22Rv1 (cell line): ENCODE data around the gene DNM3.
"Not testable (repeated sequence)": the region's sequence is repeated elsewhere in the genome, so short reads cannot be mapped to it uniquely, and the experiment has no call there.

Source experiments
- H3K27ac ChIP-seq: fragments of 450-650 bp; 2 replicates; pipeline ENCODE4 v1.5.1; 2017
- CTCF ChIP-seq: fragments of 450-650 bp; IDR thresholded peaks from 2 replicates; pipeline ENCODE4 v1.5.1; 2017; ENCODE audit warnings: mild to moderate bottlenecking
- ZFX ChIP-seq: fragments of 450-650 bp; IDR thresholded peaks from 2 replicates; pipeline ENCODE4 v1.6.1; 2017; ENCODE audit warnings: antibody characterized with exemption, borderline replicate concordance

The DNM3 gene

GRCh38 chr1:172293429-172293828 lies 452.1 kb downstream of the DNM3 start:
- no peak overlapping the region for H3K27ac ChIP-seq
- no peak for TF ChIP-seq CTCF
- no peak for TF ChIP-seq ZFX

- H3K27ac ChIP-seq: no peak overlapping the region
- no peak for TF ChIP-seq ZFX
- no peak for TF ChIP-seq CTCF
These were observed 456.8 kb downstream of the DNM3 start for GRCh38 chr1:172298141-172298540.

- TF ChIP-seq ZFX (no peak), CTCF (no peak)
- H3K27ac ChIP-seq: no peak overlapping the region
These were observed 457.6 kb downstream of the DNM3 start for GRCh38 chr1:172298911-172299310.

GRCh38 chr1:172299515-172299914 lies 458.2 kb downstream of the DNM3 start:
- H3K27ac ChIP-seq: no peak overlapping the region
- TF ChIP-seq CTCF: no peak
- no peak for TF ChIP-seq ZFX

- not testable (repeated sequence) for H3K27ac ChIP-seq
These were observed 466.2 kb downstream of the DNM3 start for GRCh38 chr1:172307508-172307907.

- no peak for TF ChIP-seq ZFX
- no peak for TF ChIP-seq CTCF
- no peak overlapping the region for H3K27ac ChIP-seq
These were observed 466.8 kb downstream of the DNM3 start for GRCh38 chr1:172308142-172308541.

GRCh38 chr1:172308577-172308976 lies 467.3 kb downstream of the DNM3 start:
- H3K27ac ChIP-seq: no peak overlapping the region

More at GRCh38 chr1:172308577-172308976, 467.3 kb downstream of the DNM3 start:
- TF ChIP-seq CTCF (no peak), ZFX (no peak)
